HEK293T (cell line): Measurements from ENCODE around the gene KCNQ5.

ENCODE experiments used
- BHLHE40 ChIP-seq: fragments of 450-650 bp; IDR thresholded peaks from 2 replicates; pipeline ENCODE4 v1.6.1; 2016; ENCODE audit warnings: mild to moderate bottlenecking, moderate library complexity, borderline replicate concordance
- FOXA1 ChIP-seq: fragments of 450-650 bp; IDR thresholded peaks from 2 replicates; pipeline ENCODE4 v1.6.1; 2016; ENCODE audit warnings: mild to moderate bottlenecking
- FOXM1 ChIP-seq: fragments of 450-650 bp; IDR thresholded peaks from 2 replicates; pipeline ENCODE4 v1.6.1; 2017; ENCODE audit warnings: mild to moderate bottlenecking, borderline replicate concordance
- NFRKB ChIP-seq: fragments of 450-650 bp; IDR thresholded peaks from 2 replicates; pipeline ENCODE4 v1.6.1; 2016; ENCODE audit warnings: mild to moderate bottlenecking, moderate library complexity
- SP1 ChIP-seq: fragments of 450-650 bp; IDR thresholded peaks from 2 replicates; pipeline ENCODE4 v1.6.1; 2017
- TARDBP ChIP-seq: fragments of 450-650 bp; IDR thresholded peaks from 2 replicates; pipeline ENCODE4 v1.6.1; 2016
- ZNF384 ChIP-seq: fragments of 450-650 bp; IDR thresholded peaks from 2 replicates; pipeline ENCODE4 v1.6.1; 2016

- no peak for TF ChIP-seq SP1
- TF ChIP-seq BHLHE40: no peak
- no peak for TF ChIP-seq ZNF384
- no peak for TF ChIP-seq NFRKB
- TF ChIP-seq FOXM1: no peak
- TF ChIP-seq TARDBP: no peak
- no peak for TF ChIP-seq FOXA1
Observed at GRCh38 chr6:72674842-72675241, 53.0 kb downstream of the KCNQ5 start.
